ENCODE data around the gene COL15A1.

The COL15A1 gene

DNA sequence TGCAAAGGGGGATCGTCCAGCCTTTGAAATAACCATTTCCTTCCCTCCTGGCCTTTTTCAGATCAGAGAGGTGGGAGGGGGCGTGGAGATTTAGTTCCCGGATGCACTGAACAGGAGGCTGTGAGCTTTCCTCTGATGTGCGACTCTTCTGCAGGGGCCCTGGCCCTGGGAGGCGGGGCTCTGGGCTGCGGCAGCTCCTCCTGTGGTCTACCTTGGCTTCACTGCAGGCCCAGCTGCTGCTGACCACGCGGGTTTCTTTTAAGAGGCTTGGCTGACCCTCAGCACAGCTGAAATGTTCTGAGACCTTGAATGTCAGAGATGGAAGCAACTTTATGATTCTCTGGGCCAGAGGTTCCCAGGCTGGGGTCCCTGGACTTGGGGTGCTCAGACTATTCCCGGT lies 27.0 kb upstream of the COL15A1 start:
- no peak for DNase-seq (ENCODE audit: low spot score)

DNA sequence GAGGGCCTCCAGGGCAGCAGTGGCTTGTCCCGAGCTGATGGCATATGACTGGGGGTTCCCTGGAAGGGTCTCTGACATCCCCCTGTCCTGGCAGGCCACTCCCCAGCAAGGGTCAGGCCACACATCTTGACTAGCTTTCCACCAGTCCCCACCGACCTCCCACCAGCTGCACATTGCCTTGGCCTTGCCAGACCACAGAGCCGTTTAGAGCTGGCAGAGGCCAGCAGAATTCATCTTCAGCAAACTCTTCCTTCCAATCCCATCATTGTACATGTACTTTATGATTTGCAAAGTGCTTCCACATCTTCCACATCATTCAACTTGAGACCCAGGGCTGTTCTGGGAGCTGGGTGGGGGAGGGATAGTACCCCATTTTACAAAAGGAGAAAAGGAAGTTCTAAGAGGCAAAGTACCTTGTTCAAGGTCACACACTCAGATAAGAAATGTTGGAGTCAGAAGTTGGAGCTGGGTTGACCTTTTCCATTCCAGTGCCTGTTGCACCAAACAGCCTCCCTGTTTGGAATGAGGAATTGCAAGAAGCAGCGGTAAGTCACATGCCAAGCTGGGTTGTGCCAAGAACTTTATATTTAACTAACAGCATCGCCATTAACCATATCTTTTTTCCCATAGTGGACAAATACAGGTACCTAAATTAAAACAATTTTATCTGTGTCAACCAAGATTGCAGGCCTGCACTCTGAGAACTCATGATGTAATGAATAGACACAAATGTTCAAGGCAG lies 25.8 kb upstream of the COL15A1 start:
- no peak for DNase-seq (ENCODE audit: low spot score)

DNA sequence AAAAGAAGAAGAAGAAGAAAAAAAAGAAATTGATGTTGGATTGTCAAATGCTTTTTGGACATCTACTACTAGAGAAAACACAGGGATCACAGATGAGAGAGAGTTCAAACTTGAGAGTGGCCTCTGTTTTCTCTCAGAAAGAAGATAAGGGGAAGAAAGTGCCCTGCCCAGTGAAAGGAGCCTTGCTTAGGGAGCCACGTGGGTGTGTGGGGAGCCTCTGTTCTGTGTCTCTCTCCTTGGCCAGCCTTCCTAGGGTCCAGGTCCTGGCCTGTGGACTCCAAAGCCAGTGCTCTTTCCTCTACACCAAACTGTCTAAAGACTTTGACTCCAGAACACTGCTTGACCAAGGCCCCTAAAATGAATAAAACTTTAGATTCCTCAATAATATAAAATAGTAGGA lies 22.0 kb upstream of the COL15A1 start:
- no peak for DNase-seq (ENCODE audit: low spot score)

DNA sequence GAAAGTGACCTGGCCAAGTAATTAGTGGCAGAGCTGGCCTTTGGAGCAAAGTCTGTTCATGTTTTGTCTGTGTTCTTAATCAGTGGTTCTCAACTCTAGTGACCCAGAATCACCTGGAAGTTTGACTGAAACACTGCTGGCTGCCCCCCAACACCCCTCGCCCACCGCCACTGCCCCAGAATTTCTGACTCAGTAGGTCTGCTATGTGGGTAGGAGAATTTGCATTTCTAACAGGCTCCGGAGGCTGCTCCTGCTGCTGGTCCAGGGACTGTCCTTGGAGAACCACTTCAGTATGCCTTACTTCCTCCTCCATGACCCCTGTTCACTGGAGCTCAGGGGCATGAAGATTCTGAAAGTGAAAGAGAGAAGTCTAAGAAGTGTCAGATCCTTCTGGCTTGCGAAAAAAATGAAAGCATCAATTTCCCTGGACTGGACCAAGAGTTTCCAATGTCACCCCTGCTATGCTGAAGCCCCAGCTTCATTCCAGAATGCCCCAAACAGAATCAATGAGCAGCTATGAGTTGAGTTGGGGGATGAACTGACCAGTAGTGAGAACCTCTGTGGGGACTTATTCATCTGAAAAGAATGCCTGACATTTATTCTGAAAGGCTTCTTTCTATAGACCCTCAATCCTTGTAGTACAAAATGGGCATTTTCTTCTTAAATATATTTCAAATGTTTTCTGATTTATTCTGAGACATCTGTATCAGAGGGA lies 20.8 kb upstream of the COL15A1 start:
- DNase-seq (ENCODE audit: low spot score), result no peak

DNA sequence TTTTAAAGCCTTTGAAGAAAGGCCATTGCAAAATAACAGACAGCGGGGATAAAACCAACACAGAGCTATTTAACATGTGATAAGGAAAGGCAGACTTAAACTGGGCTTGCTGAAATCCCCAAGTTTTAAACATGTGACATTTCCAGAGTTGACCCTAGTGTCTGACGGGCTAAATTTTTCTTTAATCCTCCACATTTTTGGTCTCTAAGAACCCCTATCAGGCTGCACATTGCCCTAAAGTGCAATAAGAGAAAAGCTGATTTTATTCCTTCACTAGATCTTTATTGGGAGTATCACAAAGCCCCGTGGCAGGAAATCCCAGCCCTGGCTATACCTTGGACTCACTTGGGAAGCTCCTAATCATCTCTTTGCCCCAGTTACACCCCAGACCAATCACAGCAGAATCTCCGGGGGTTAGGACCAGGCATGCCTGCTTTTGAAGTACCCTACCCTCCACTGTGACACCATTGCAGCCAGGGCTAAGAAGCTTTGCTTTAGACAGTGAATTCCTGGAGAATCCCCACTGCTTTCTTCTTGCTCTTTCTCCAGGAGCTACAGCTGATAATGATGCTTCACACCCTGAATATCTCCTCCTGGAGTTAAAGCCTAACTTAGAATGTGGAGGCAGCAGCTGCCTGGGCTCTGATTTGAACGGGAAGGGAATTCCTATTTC lies 20.1 kb upstream of the COL15A1 start:
- no peak for DNase-seq (ENCODE audit: low spot score)

DNA sequence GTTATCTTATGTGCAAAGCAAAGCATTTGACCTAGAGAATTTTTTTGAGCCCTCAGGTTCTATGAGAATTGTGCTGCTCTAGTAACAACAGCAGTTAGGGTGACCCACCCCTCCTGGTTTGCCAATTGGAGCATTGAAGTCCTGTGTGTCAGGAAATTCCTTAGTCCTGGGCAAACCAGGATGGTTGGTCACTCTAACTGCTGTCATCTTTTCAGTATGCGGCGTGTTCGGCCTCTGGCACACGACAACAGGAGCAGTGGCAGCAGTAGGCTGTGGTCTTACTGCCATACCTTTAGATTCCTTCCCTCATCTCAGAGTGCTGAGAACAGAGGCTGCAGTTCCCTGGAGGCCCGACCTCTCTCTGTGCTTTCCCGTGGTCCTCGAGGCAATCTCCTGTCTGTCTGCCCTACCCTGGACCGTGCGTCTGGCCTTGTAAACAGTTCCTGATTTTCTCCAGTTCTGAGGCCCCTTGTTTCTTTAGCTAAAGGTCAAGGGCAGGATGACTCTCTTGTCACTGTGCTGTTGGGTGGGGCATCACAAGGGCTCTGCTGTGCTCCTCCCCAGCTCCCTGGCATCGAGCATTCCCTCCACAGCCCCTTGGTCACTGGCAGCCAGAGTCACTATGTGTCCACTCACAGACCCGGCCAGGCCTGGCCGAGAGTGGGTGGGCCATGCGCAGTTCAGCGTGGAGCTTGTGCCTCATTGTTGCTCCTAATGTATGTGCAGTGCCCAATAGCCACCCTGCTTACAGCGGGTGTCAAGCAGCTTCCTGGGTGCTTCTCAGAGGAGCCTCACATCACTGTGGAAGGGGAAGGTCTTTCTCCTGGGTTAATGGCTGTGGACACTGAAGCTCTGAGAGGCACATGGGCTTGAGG lies 18.5 kb upstream of the COL15A1 start:
- DNase-seq (ENCODE audit: low spot score), result no peak

DNA sequence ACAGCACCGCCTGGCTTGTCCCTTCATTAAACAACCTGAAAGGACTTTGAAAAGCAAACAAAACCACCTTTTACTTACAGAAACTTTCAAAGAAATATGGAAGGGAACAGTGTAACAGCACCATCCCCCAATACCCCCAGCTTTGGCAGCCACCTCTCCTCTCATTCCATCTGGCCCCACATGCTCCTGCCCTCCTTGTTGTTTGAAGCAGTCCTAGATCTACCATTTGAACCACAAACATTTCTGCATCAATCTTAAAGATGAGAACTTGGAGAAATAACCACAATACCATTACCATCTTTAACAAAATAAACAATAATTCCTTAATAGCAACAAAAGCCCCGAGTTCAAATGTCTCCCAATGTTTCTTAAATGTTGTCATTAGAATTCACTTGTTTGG lies 17.8 kb upstream of the COL15A1 start:
- DNase-seq (ENCODE audit: low spot score), result no peak

DNA sequence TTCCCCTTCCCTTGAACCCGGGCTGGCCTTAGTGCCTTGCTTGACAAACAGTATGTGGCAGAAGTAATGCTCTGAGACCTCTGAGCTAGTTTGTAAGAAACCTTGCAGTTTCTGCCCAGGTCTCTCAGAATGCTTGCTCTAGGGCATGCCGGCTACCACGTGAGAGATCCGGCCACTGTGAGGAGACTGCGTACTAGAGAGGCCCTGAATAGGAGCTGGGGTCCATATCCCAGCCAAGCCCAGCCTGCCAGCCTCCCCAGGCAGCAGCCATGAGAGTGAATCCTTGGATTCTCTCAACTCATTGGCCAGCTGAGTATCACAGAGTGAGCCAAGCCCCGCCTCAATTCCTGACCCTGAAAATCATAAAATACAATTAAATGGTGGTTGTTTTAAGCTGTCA lies 16.0 kb upstream of the COL15A1 start:
- DNase-seq (ENCODE audit: low spot score), result no peak

DNA sequence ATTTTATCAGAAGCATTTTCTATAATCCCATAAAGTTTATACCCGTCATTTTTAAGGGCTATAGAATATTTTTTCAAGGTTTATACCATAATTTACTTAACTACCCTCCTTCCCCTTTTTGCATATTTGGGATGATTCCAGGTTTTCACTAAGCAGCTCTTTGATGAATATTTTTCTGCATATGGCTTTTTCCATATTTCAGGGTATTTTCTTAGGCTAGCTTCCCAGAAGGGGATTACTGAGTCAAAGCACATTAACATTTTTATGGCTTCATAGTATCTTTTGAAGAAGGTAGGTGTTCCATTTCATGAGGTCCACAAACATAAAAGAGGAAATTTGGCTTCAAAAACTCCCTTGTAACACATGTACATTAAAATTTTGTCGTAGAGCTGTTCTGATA lies 14.6 kb upstream of the COL15A1 start:
- DNase-seq (ENCODE audit: low spot score), result peak; percentile 37

DNA sequence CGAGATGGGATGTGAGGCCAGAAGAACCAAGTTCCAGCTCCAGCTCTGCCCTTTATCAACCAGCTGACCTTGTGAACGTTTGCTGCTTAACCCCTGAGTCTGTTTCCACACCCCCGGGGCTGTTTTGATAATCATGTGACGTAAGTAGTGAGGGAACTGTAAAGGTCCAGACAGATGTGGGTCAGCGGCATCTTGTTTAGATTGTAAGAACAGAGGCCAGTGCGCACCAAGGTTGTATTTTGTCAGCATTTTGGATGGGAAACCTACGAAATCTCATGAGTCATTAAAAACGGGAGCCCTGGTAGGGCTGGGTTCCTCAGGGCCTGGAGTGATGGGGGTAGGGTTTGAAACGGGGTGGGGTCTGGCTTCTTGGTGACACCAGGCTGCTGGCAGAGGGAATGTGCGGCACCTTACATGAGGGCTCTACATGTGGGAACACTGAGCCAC lies 13.8 kb upstream of the COL15A1 start:
- no peak for DNase-seq (ENCODE audit: low spot score)

DNA sequence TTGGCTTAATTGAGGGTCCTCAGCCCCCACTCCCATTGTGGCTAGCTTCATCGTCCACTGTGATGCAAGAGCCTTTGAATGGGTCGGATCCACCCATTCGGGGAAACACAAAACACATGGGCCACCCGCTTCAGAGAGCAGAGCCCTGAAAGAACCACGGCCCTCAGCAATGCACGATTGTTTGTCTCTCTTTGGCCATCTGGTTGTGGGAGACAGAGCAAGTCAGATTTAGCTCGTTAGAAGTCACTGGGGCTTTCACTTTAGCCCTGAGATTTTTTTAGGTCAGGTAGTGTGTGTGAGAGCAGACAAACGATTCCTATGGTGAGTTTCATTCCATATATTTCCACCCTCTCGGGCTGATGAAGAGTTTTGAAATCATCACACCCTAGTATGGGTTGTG lies 12.9 kb upstream of the COL15A1 start:
- no peak for DNase-seq (ENCODE audit: low spot score)

DNA sequence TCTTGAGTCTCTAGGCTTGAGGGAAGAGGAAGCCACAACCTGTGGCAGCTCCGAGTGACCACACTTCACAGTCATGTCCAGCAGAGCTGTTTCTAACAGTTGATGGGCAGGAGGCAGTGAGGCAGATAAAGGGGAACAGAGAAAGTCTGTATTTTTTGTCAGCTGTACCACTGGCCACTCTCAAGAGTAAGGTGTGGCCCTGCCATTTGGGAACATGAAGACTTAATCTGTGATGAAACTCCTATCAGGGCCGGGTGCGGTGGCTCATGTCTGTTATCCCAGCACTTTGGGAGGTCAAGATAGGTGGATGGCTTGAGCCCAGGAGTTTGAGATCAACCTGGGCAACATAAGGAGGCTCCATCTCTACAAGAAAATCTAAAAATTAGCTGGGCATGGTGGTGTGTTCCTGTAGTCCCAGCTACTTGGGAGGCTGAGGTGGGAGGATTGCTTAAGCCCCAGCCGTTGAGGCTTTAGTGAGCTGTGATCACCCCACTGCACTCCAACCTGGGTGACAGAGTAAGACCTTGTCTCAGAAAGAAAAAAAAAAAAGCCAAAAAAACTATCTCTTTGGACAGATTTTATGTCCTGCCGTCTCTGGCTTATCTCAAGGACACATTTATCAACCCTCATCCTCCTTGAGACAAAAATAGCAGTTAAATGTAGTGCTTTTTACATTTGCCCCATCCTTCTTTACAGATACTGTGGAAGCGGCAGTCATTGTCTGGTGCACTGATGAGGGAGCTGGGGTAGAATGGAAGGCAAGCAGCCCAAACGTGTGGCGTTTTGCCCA lies 11.9 kb upstream of the COL15A1 start:
- DNase-seq (ENCODE audit: low spot score), result no peak

DNA sequence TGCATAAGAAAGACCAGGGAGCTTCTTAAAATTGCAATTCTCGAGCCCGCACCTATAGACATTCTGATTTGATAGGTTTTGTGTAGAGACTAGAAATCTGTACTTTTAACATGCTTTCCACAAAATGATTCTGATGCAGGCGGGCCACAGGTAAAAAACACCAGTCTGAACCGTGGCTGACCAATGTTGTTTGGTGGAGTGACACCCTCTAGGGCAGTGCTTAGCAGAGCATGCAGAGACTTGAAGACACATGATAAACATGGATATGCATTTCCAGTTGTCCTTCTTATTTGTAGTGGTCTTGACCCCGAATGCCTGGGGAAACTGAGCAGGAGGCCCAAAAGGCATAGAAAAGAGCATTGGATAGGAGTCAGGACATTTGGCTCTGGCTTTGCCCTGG lies 10.5 kb upstream of the COL15A1 start:
- no peak for DNase-seq (ENCODE audit: low spot score)

DNA sequence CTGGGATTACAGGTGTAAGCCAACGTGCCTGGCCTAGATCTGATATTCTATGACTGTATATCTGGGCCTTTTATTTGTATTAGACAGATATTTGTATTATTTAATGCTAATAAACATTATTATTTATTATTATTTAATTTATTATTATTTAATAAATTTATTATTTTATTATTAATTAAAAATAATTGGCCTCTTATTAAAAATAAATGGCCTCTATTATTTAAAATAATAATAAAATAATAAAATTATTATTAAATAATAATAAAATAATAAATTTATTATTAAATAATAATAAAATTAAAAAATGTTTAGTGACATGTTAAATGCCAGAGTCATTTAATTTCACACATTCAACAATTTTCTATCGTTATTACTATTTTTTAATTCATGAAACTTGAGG lies 9.8 kb upstream of the COL15A1 start:
- DNase-seq (ENCODE audit: low spot score), result no peak

DNA sequence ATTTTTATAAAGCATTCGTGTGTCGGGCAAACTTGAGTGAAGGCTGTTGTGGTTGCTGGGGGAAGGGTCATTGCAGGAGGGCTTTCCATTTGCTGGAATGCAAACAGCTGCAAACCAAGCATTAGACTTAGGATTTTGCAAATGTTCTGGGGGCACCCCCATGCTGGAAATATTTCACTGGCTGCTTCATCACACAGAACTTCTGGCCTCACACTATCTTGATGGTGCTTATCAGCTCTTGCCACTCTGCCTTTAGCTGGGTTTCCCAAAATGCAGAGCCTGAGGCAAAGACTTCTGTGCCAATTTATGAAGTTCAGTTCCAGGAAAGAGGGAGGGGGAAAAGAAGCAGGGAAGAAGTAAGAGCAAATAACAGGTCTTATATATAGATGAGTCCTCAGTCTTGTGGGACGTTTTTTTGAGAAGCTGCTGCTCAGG lies 8.6 kb upstream of the COL15A1 start:
- no peak for DNase-seq (ENCODE audit: low spot score)

DNA sequence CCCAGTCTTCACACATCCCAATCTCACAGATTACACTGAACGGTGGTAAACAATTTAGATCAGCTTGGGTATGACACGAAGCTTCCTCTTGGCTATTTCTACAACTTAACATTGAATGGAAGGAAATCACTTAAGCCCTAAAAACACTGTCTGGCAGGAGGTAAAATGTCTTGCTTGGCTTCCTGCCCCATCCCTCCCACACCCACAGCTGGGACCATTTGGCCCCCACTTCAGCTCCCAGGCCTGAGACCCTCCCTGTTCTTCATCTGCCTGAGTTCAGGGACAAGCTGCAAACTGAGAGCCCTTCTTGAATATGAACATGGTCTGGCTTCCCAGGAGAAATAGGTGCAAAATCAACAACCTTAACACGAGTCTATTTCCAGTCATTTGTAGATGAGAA lies 3.4 kb upstream of the COL15A1 start:
- no peak for DNase-seq (ENCODE audit: low spot score)

DNA sequence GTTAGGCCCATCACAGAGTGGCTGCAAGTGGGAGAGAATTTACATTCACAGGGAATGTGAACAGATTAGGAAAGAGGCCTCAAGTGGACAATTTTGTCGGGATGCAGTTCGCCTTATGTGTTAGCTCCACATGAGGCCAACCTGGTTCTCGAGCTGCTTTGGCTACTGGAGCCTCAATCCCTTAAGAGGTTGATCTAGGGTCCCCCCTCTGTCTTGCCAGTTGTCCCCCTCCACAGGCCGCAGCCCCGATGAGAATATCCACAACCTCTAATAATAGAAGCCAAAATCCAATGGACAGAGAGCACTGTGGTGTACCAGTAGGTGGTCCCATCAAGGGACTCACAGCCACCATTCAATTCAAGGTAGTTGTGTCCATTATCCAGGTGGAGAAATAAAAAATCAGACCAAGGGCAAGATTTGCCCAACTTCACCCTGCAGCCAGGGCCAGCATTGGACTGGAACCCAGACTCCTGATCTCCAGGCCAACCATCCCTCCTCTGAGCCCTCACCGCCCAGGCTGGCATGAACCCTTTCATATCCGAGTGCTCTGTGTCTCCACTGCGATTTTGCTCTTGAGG lies 1.7 kb upstream of the COL15A1 start:
- no peak for DNase-seq (ENCODE audit: low spot score)

DNA sequence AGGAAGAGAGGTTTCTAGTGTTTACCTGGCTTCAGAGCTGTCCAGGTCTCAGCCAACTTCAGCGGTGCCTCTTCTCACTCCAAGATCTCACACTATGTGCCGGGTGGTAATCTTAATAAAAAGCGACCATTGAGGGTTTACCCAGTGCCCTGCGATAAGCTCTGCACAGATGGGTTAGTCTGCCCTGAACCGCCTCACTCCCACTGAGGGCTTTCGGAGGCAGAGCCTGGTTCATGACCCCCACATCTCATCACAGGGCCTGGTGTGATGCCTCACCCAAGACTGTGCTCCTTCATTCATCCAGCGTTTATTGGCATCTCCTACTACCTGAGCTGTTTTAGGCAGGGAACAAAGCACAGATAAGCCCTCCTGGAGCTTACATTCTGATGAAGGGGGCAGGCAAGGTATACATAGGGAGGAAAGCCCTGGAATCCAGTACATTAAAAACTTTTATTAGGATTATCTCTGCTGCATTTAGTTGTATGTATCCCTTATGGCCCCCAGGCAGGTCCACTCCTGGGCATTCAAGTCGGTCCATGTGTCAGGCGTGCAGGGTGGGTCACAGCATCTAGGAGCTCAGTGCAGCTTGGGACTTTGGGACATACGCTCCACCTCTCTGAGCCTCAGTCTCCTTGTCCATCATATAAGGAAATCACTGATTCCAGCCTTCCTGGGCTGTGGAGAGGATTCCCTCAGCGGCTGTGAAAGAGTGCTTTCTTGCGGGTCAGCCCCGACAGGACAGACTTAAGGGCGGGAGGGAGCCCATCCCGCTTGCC lies 613 bp upstream of the COL15A1 start:
- no peak for DNase-seq (ENCODE audit: low spot score)

DNA sequence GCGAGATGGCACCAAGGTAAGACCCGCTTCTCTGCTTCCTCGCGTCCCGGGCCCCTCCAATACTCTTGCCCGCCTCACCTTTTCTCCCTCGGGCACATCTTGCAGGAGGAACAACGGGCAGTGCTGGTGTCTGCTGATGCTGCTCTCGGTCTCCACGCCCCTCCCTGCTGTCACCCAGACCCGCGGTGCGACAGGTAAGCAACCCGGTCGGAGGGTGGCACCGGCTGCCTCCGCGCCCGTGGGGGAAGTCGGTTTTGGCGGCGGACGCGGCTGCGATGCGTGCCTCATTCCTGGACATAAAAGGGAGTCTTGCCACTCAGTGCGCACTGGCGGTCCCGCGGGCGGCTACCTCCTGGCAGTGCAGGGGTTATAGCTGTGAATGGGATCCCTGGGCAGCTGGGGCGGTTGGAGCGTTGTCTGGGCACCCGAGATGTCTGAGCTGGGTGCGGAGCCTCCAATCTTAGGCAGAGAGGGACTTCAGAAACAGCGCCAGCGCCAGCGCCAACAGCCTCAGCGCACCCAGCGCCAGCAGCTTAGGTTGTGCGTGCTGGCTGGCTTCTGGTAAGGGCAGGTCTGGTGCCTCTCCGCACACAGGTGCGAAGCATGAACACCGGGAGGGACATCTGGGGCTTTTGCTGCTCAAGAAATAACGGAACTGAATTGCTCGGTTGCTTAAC lies 488 bp downstream of the COL15A1 start:
- no peak for DNase-seq (ENCODE audit: low spot score)

DNA sequence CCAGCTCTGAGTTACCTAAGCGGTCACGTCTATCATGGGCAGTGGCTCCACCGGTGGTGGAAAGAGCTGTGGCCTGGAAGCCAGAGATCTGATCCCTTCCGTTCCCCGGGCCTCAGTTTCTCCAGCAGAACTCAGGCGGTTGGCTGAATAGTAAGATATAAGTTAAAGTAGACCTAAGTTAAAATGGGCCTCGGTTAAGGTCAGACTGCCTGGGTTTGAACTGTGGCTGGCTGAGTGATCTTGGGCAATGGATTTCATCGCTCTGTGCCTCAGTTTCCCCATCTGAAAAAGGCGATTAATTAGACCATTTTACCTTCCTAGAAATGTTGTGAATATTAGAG lies 997 bp downstream of the COL15A1 start:
- DNase-seq (ENCODE audit: low spot score), result no peak

Measured in LoVo (cell line).